ENCODE data around the gene PDZD7. TPM values are rescaled to one million over a fixed set of nuclear protein-coding genes. Genes with fewer than 3 reads are reported as not detected.

PDZD7 gene
- total RNA-seq, 2 experiments from 2014 or later, result 1.1 to 1.9 TPM

Other genes with a start within 250 kb of the PDZD7 start
- 10 to 100 TPM; 34.9 to 37.2 TPM for gene SLF2, start 118.2 kb downstream of the PDZD7 start, total RNA-seq
- under 1 TPM; 0.68 to 0.98 TPM for gene SEMA4G, start 61.6 kb downstream of the PDZD7 start, total RNA-seq
- gene MRPL43, start 43.6 kb downstream of the PDZD7 start, total RNA-seq, result 10 to 100 TPM; 47.8 to 49.3 TPM
- gene TWNK, start 43.6 kb downstream of the PDZD7 start, total RNA-seq, result 1 to 10 TPM; 6.4 to 7.1 TPM
- 10 to 100 TPM; 17.3 to 18.5 TPM for gene LZTS2, start 31.3 kb downstream of the PDZD7 start, total RNA-seq
- gene SFXN3, start 105 bp upstream of the PDZD7 start, total RNA-seq, result 10 to 100 TPM; 91.4 to 95.0 TPM
- under 1 TPM; 0.35 to 0.53 TPM for gene KAZALD1, start 30.9 kb upstream of the PDZD7 start, total RNA-seq
- not detected for gene TLX1, start 100.2 kb upstream of the PDZD7 start, total RNA-seq
- gene LBX1, start 198.3 kb upstream of the PDZD7 start, total RNA-seq, result not detected

Measured in activated CD4-positive, alpha-beta memory T cell treated with anti-CD3 and anti-CD28 coated beads, Interleukin-2, amount 10 ng/mL, durations not matched to agents 7 days and 5 days (primary cell).